IMR-90 (cell line): ENCODE results near the gene PLXND1. TPM values are rescaled to one million over a fixed set of nuclear protein-coding genes. Genes with fewer than 3 reads are reported as not detected.

Experiments
- ATAC-seq: fragments of 200-7000 bp; cut with Tn5 transposase; 2 replicates; pipeline ENCODE4 v1.9.1; 2020; ENCODE audit warnings: low read depth, mild to moderate bottlenecking, moderate library complexity
- BruUV-seq: library from RNA; stranded (reverse); fragments of 400-500 nt; replicated peaks from 2 replicates; lab custom pipeline; 2021; lab: Mats Ljungman, UMichigan
- CTCF ChIA-PET: fragments of 300-600 bp; formaldehyde crosslinking; extraction: SDS; loops from one replicate; lab custom pipeline; 2021; ENCODE audit warnings: antibody characterized with exemption; lab: Yijun Ruan, JAX
- POLR2A ChIA-PET: fragments of 300-600 bp; sonication (Branson Sonifier 250); formaldehyde crosslinking; loops from one replicate; lab custom pipeline; 2022; ENCODE audit warnings: antibody characterized with exemption; ENCODE audit not compliant: unreplicated experiment; lab: Charles Lee
- DNase-seq: peaks from one replicate; pipeline ENCODE4 v3.0.0; 2013
- H2AFZ ChIP-seq: replicated peaks from 2 replicates; pipeline ENCODE3; 2013; ENCODE audit warnings: low read length, mild to moderate bottlenecking; ENCODE audit not compliant: poor library complexity
- H2AK5ac ChIP-seq: 2 replicates; pipeline ENCODE4 v1.6.1; 2013; ENCODE audit warnings: low read depth, low read length, inconsistent platforms
- H2AK9ac ChIP-seq: replicated peaks from 2 replicates; pipeline ENCODE3; 2013; ENCODE audit warnings: mild to moderate bottlenecking, low read depth, low read length, moderate library complexity; ENCODE audit not compliant: poor library complexity
- H2BK120ac ChIP-seq: 2 replicates; pipeline ENCODE4 v1.6.1; 2013; ENCODE audit warnings: low read depth, low read length, inconsistent platforms
- H2BK15ac ChIP-seq: 3 replicates; pipeline ENCODE4 v1.6.1; 2013; ENCODE audit warnings: low read depth, low read length, inconsistent platforms
- H2BK20ac ChIP-seq: 2 replicates; pipeline ENCODE4 v1.6.1; 2013; ENCODE audit warnings: low read depth, mild to moderate bottlenecking, inconsistent platforms, low read length, moderate library complexity
- H2BK5ac ChIP-seq: 2 replicates; pipeline ENCODE4 v1.6.1; 2013; ENCODE audit warnings: mild to moderate bottlenecking, low read depth, low read length, inconsistent platforms; ENCODE audit not compliant: poor library complexity, severe bottlenecking
- H3K14ac ChIP-seq: replicated peaks from 2 replicates; pipeline ENCODE4 v1.6.1; 2013; ENCODE audit warnings: low read depth, low read length, inconsistent platforms
- H3K18ac ChIP-seq: 2 replicates; pipeline ENCODE4 v1.6.1; 2013; ENCODE audit warnings: low read depth, low read length, control low read depth
- H3K23ac ChIP-seq: 2 replicates; pipeline ENCODE4 v1.6.1; 2013; ENCODE audit warnings: low read depth, low read length, inconsistent platforms
- H3K27ac ChIP-seq: 2 replicates; pipeline ENCODE4 v1.5.1; 2013; ENCODE audit warnings: mild to moderate bottlenecking, control low read depth, low read length; ENCODE audit not compliant: insufficient read depth
- H3K27me3 ChIP-seq: 2 replicates; pipeline ENCODE4 v1.6.1; 2013; ENCODE audit warnings: low read length; ENCODE audit not compliant: control insufficient read depth, insufficient read depth
- H3K36me3 ChIP-seq: 2 replicates; pipeline ENCODE4 v1.6.1; 2013; ENCODE audit warnings: low read length, mixed read lengths; ENCODE audit not compliant: control insufficient read depth, insufficient read depth
- H3K4ac ChIP-seq: 2 replicates; pipeline ENCODE4 v1.6.1; 2013; ENCODE audit warnings: low read depth, low read length, inconsistent platforms
- H3K4me1 ChIP-seq: 2 replicates; pipeline ENCODE4 v1.6.1; 2013; ENCODE audit warnings: low read length, mixed read lengths; ENCODE audit not compliant: control insufficient read depth, insufficient read depth
- H3K4me2 ChIP-seq: 2 replicates; pipeline ENCODE4 v1.6.1; 2013; ENCODE audit warnings: low read depth, mild to moderate bottlenecking, control low read depth, low read length, moderate library complexity
- H3K4me3 ChIP-seq: 2 replicates; pipeline ENCODE4 v1.5.1; 2013; ENCODE audit warnings: low read depth, mild to moderate bottlenecking, control low read depth, low read length, moderate library complexity; ENCODE audit not compliant: insufficient read depth
- H3K56ac ChIP-seq: 2 replicates; pipeline ENCODE4 v1.6.1; 2013; ENCODE audit warnings: low read length, inconsistent platforms; ENCODE audit not compliant: insufficient read depth; ENCODE audit errors: extremely low read depth
- H3K79me1 ChIP-seq, 2 experiments: 2 replicates each; pipeline ENCODE4 v1.6.1; 2013; ENCODE audit warnings: low read length in 2 of 2, inconsistent platforms in 1 of 2, low read depth in 1 of 2
- H3K9ac ChIP-seq: 2 replicates; pipeline ENCODE4 v1.6.1; 2013; ENCODE audit warnings: low read depth, low read length, control low read depth
- H3K9me1 ChIP-seq: 2 replicates; pipeline ENCODE4 v1.6.1; 2013; ENCODE audit warnings: low read length, inconsistent platforms; ENCODE audit not compliant: insufficient read depth
- H3K9me3 ChIP-seq: 2 replicates; pipeline ENCODE4 v1.6.1; 2013; ENCODE audit warnings: low read length; ENCODE audit not compliant: control insufficient read depth, insufficient read depth
- H4K20me1 ChIP-seq: 2 replicates; pipeline ENCODE4 v1.6.1; 2013; ENCODE audit warnings: low read length, inconsistent platforms; ENCODE audit not compliant: insufficient read depth
- H4K5ac ChIP-seq: 2 replicates; pipeline ENCODE4 v1.6.1; 2013; ENCODE audit warnings: mild to moderate bottlenecking, low read depth, low read length, control low read depth
- H4K8ac ChIP-seq, 2 experiments: 2 replicates each; pipeline ENCODE4 v1.6.1; 2013; ENCODE audit warnings: low read depth in 2 of 2, low read length in 2 of 2, control low read depth in 1 of 2, inconsistent platforms in 1 of 2
- H4K91ac ChIP-seq: 2 replicates; pipeline ENCODE4 v1.6.1; 2013; ENCODE audit warnings: low read depth, low read length, inconsistent platforms; ENCODE audit not compliant: insufficient read depth
- BHLHE40 ChIP-seq: fragments of 150-350 bp; IDR thresholded peaks from 2 replicates; pipeline ENCODE4 v1.6.1; 2016; ENCODE audit warnings: mild to moderate bottlenecking, low read depth, low read length
- CHD1 ChIP-seq: IDR thresholded peaks from 2 replicates; pipeline ENCODE4 v1.6.1; 2012; ENCODE audit warnings: low read depth, low read length, improper control_type of control experiment
- FOS ChIP-seq: fragments of 150-350 bp; IDR thresholded peaks from 2 replicates; pipeline ENCODE4 v1.6.1; 2016; ENCODE audit warnings: low read depth, low read length
- MAZ ChIP-seq: IDR thresholded peaks from 2 replicates; pipeline ENCODE4 v1.6.1; 2012; ENCODE audit warnings: low read depth, mild to moderate bottlenecking, low read length, improper control_type of control experiment, moderate library complexity, borderline replicate concordance
- NFE2L2 ChIP-seq: fragments of 150-350 bp; IDR thresholded peaks from 2 replicates; pipeline ENCODE4 v1.6.1; 2016; ENCODE audit warnings: low read depth, mild to moderate bottlenecking, low read length
- POLR2A ChIP-seq: IDR thresholded peaks from 2 replicates; pipeline ENCODE4 v1.6.1; 2012; ENCODE audit warnings: mild to moderate bottlenecking, low read depth, low read length
- RAD21 ChIP-seq: IDR thresholded peaks from 2 replicates; pipeline ENCODE4 v1.6.1; 2012; ENCODE audit warnings: low read length, improper control_type of control experiment
- RCOR1 ChIP-seq: IDR thresholded peaks from 2 replicates; pipeline ENCODE4 v1.6.1; 2012; ENCODE audit warnings: mild to moderate bottlenecking, low read length, improper control_type of control experiment; ENCODE audit not compliant: insufficient replicate concordance
- RFX5 ChIP-seq: IDR thresholded peaks from 2 replicates; pipeline ENCODE4 v1.8.0; 2012; ENCODE audit warnings: low read depth, mild to moderate bottlenecking, low read length, moderate library complexity
- SMC3 ChIP-seq: fragments of 150-350 bp; IDR thresholded peaks from 2 replicates; pipeline ENCODE4 v1.6.1; 2016; ENCODE audit warnings: low read depth, mild to moderate bottlenecking, antibody characterized with exemption, low read length, moderate library complexity
- WGBS, 2 experiments: methylation state at CpG; one replicate each; pipeline versions ENCODE4 v1.1.5 to v1.1.7; 2013; ENCODE audit warnings: missing lambda C conversion rate in 2 of 2; ENCODE audit not compliant: insufficient read length in 1 of 2; ENCODE audit errors: extremely low coverage in 2 of 2; 5-methylcytosine and 5-hydroxymethylcytosine counted together
- dilution Hi-C: fragments of 300-500 bp; cut with HindIII; formaldehyde crosslinking; loops from one replicate; pipeline ENCODE4 v1.14.3; 2018; ENCODE audit warnings: low sequenced_read_pairs; ENCODE audit not compliant: unreplicated experiment
- in situ Hi-C: fragments of 300-500 bp; cut with MboI; formaldehyde crosslinking; loops from 3 replicates; pipeline ENCODE4 v1.14.3; 2019; ENCODE audit warnings: low sequenced_read_pairs, inconsistent platforms, mixed read lengths
- intact Hi-C: fragments of 100-400 bp; cut with micrococcal nuclease; formaldehyde crosslinking; loops from 2 replicates; pipeline ENCODE4 v1.10.0; 2022
- polyA plus RNA-seq, 3 experiments: library from polyadenylated mRNA; depleted of rRNA; stranded (reverse); fragments of >200 nt; gene quantifications; 2 replicates each; pipeline ENCODE4 v1.2.3, GENCODE V29; 2012; ENCODE audit warnings: low replicate concordance in 1 of 3
- total RNA-seq: library from RNA; depleted of rRNA; stranded (reverse); fragments of >200 nt; gene quantifications from 2 replicates; pipeline ENCODE4 v1.2.3, GENCODE V29; 2012
- TF ChIP-seq, protein P1 (sequence below): fragments of 150-350 bp; IDR thresholded peaks from 2 replicates; pipeline ENCODE4 v1.6.1; 2017; ENCODE audit warnings: mild to moderate bottlenecking, antibody characterized with exemption, low read length, low read depth
- TF ChIP-seq, protein P2 (sequence below): fragments of 150-350 bp; IDR thresholded peaks from 2 replicates; pipeline ENCODE4 v1.6.1; 2016; ENCODE audit warnings: low read depth, mild to moderate bottlenecking, low read length, moderate library complexity, borderline replicate concordance

PLXND1 gene
- total and polyA plus RNA-seq, 2 of the 4 experiments (the other 2 are of a cell fraction): 19.2 to 67.1 TPM

DNA sequence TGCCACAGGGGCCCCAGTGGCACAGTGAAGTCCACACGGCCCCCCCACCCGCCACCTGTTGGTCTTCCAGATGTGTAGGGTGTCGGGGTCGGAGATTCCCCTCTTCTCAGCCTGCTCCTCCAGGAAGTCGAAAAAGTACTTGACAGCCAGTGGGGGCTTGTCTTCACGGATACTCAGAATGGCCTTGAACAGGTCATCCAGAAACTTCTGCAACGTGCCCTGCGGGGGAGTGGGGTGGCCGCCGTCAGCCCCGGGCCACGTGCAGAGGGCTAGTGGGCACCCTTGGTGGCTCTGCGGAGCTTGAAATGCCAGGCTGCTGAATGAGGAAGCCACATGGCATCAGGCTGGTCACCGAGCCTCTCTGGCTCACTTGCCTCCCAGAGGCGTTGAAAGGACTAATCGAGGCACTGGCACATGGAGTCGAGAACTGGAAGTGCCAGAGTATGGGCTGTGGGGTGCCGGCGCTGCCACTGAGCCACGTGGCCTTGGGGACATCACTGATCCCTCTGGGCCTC lies 46.9 kb downstream of the PLXND1 start:
- POLR2A ChIA-PET: interaction anchor here (0.6 kb wide), 1 partner anchor 1769 kb away, joined by 16 read pairs; no protein-coding TSS in a partner anchor
- CTCF ChIA-PET: no interaction called here

More for the DNA sequence above, 46.9 kb downstream of the PLXND1 start:
- TF ChIP-seq NFE2L2 (no peak), BHLHE40 (no peak), RAD21 (no peak), FOS (no peak), CHD1 (no peak), MAZ (no peak), POLR2A (no peak), RFX5 (no peak), RCOR1 (no peak), SMC3 (no peak)
- TF ChIP-seq, protein P1, sequence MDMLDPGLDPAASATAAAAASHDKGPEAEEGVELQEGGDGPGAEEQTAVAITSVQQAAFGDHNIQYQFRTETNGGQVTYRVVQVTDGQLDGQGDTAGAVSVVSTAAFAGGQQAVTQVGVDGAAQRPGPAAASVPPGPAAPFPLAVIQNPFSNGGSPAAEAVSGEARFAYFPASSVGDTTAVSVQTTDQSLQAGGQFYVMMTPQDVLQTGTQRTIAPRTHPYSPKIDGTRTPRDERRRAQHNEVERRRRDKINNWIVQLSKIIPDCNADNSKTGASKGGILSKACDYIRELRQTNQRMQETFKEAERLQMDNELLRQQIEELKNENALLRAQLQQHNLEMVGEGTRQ: no peak
- TF ChIP-seq, protein P2, sequence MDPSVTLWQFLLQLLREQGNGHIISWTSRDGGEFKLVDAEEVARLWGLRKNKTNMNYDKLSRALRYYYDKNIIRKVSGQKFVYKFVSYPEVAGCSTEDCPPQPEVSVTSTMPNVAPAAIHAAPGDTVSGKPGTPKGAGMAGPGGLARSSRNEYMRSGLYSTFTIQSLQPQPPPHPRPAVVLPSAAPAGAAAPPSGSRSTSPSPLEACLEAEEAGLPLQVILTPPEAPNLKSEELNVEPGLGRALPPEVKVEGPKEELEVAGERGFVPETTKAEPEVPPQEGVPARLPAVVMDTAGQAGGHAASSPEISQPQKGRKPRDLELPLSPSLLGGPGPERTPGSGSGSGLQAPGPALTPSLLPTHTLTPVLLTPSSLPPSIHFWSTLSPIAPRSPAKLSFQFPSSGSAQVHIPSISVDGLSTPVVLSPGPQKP: no peak
- Histone ChIP-seq H3K9ac (peak overlapping the region; percentile 21), H3K9me3 (no peaks in the 10 kb centered on the region), H3K4me3 (0 out of 2 replicates have a peak overlapping the region, but pooled peaks have one; percentile 0), H4K91ac (peak overlapping the region; percentile 97), H3K4me1 (peaks cover 37% of the 10 kb centered on the region), H3K36me3 (peaks cover 42% of the 10 kb centered on the region), H3K4me2 (peak overlapping the region; percentile 93), H4K8ac (peak overlapping the region; percentile 45 to 99; a peak in 3 of 4 replicates), H3K18ac (peak overlapping the region; percentile 86), H4K5ac (peak overlapping the region; percentile 88), H4K20me1 (no peaks in the 10 kb centered on the region), H2BK20ac (peak overlapping the region; percentile 95), H2BK15ac (peak overlapping the region; percentile 74), H3K27ac (peak overlapping the region; percentile 98), H2AK5ac (peak overlapping the region; percentile 96), H3K4ac (peak overlapping the region; percentile 98), H2BK5ac (peak overlapping the region; percentile 96), H3K27me3 (no peaks in the 10 kb centered on the region), H3K9me1 (peaks cover 25% of the 10 kb centered on the region), H3K23ac (peak overlapping the region; percentile 93), H3K56ac (0 out of 2 replicates have a peak overlapping the region, but pooled peaks have one; percentile 28), H2AFZ (peak overlapping the region; percentile 36), H2AK9ac (peak overlapping the region; percentile 96), H2BK120ac (peak overlapping the region; percentile 88), H3K14ac (peak overlapping the region; percentile 96), H3K79me1 (peaks cover 13 to 41% of the 10 kb centered on the region in 2 experiments; a peak in 3 of 4 replicates)
- ATAC-seq: no peak
- no peak for DNase-seq
- in situ Hi-C loops (no loop called here), dilution Hi-C loops (no loop called here), intact Hi-C loops (loop anchor here (2.0 to 5.0 kb wide), 2 partner anchors 37 to 117 kb away; partner anchors contain the start of gene IFT122)
- 95% methylated on average over 9 of the region's 20 CpGs; no CpG with 5 or more reads in 1 of the 2 experiments for WGBS, 2 experiments
- BruUV-seq: no TSS peak
